H1 (cell line): ENCODE results near the gene SULT2B1. TPM values are rescaled to one million over a fixed set of nuclear protein-coding genes. Genes with fewer than 3 reads are reported as not detected.

Experiments
- CTCF ChIA-PET: fragments of 300-600 bp; sonication (Branson Sonifier 250); formaldehyde crosslinking; loops from one replicate; lab custom pipeline; 2021; ENCODE audit not compliant: partially characterized antibody; lab: Charles Lee
- POLR2A ChIA-PET: fragments of 300-600 bp; sonication (Branson Sonifier 250); formaldehyde crosslinking; loops from one replicate; lab custom pipeline; 2021; ENCODE audit warnings: inconsistent platforms; ENCODE audit not compliant: partially characterized antibody; lab: Charles Lee
- DNase-seq, 2 experiments: peaks; one replicate each; pipeline versions ENCODE4 v3.0.0 to v3.0.0-alpha.2; 2010 to 2022; ENCODE audit warnings: low spot score in 2 of 2, low read depth in 1 of 2, mixed read lengths in 1 of 2
- FAIRE-seq: peaks from 2 replicates; lab custom pipeline; 2011; peaks lifted over from hg19 to GRCh38; lab: Jason Lieb, UNC
- H2AFZ ChIP-seq: 2 replicates; pipeline ENCODE4 v1.8.1; 2012; ENCODE audit warnings: low read length, inconsistent platforms
- H2AK5ac ChIP-seq: 2 replicates; pipeline ENCODE4 v1.6.1; 2013; ENCODE audit warnings: low read depth, low read length
- H2BK120ac ChIP-seq: replicated peaks from 2 replicates; pipeline ENCODE3; 2013; ENCODE audit warnings: low read depth, low read length, inconsistent platforms
- H2BK12ac ChIP-seq: 2 replicates; pipeline ENCODE4 v1.6.1; 2013; ENCODE audit warnings: low read depth, low read length
- H2BK15ac ChIP-seq: 2 replicates; pipeline ENCODE4 v1.6.1; 2013; ENCODE audit warnings: low read length
- H2BK20ac ChIP-seq: 2 replicates; pipeline ENCODE4 v1.6.1; 2013; ENCODE audit warnings: low read length
- H2BK5ac ChIP-seq: 2 replicates; pipeline ENCODE4 v1.6.1; 2013; ENCODE audit warnings: low read depth, low read length
- H3K14ac ChIP-seq: 2 replicates; pipeline ENCODE4 v1.6.1; 2013; ENCODE audit warnings: inconsistent platforms; ENCODE audit not compliant: insufficient read length
- H3K18ac ChIP-seq: 2 replicates; pipeline ENCODE4 v1.6.1; 2013; ENCODE audit warnings: low read length; ENCODE audit errors: extremely low read depth
- H3K23ac ChIP-seq: 2 replicates; pipeline ENCODE4 v1.6.1; 2013; ENCODE audit warnings: inconsistent platforms; ENCODE audit not compliant: insufficient read length
- H3K23me2 ChIP-seq: 2 replicates; pipeline ENCODE4 v1.6.1; 2013; ENCODE audit warnings: low read depth, low read length
- H3K27ac ChIP-seq: 2 replicates; pipeline ENCODE4 v1.6.1; 2011; ENCODE audit warnings: low read depth, low read length, inconsistent platforms
- H3K27me3 ChIP-seq, 4 experiments: replicated peaks in 1 of 4; 1 replicate in 1 of 4; 2 replicates in 3 of 4; pipeline versions ENCODE4 v1.6.1 to v1.8.1; 2011 to 2013; ENCODE audit warnings: low read length in 3 of 4, mild to moderate bottlenecking in 3 of 4, inconsistent platforms in 2 of 4, mixed read lengths in 2 of 4, moderate library complexity in 1 of 4; ENCODE audit not compliant: control insufficient read depth in 3 of 4, insufficient read depth in 3 of 4; ENCODE audit errors: extremely low read depth in 1 of 4
- H3K36me3 ChIP-seq, 4 experiments: 2 replicates each; pipeline versions ENCODE4 v1.6.1 to v1.8.1; 2011 to 2013; ENCODE audit warnings: mild to moderate bottlenecking in 4 of 4, low read length in 3 of 4, moderate library complexity in 2 of 4, control low read depth in 1 of 4, inconsistent platforms in 1 of 4; ENCODE audit not compliant: insufficient read depth in 4 of 4, control insufficient read depth in 2 of 4
- H3K4ac ChIP-seq: replicated peaks from 2 replicates; pipeline ENCODE3; 2013; ENCODE audit warnings: low read length, low read depth, mixed read lengths, inconsistent platforms; ENCODE audit not compliant: insufficient read length
- H3K4me1 ChIP-seq, 4 experiments: replicated peaks in 1 of 4; 1 replicate in 1 of 4; 2 replicates in 3 of 4; pipeline versions ENCODE4 v1.6.1 to v1.8.1; 2011 to 2013; ENCODE audit warnings: low read length in 3 of 4, inconsistent platforms in 2 of 4, mixed read lengths in 1 of 4; ENCODE audit not compliant: insufficient read depth in 4 of 4, control insufficient read depth in 3 of 4
- H3K4me2 ChIP-seq, 2 experiments: 2 replicates each; pipeline versions ENCODE4 v1.6.1 to v1.8.1; 2011 to 2013; ENCODE audit warnings: low read depth in 2 of 2, low read length in 2 of 2, control low read depth in 1 of 2, inconsistent platforms in 1 of 2, mild to moderate bottlenecking in 1 of 2; ENCODE audit not compliant: insufficient read depth in 1 of 2
- H3K4me3 ChIP-seq, 4 experiments: fragments of 200-600, 300-600 bp in 1 of 4; sonication (generic), shearing (Covaris generic), sonication (Bioruptor Twin) in 1 of 4; 2 replicates each; pipeline versions ENCODE4 v1.5.1 to v1.8.1; 2011 to 2016; ENCODE audit warnings: low read length in 4 of 4, low read depth in 3 of 4, control low read depth in 2 of 4, inconsistent platforms in 2 of 4, mild to moderate bottlenecking in 2 of 4, mixed read lengths in 1 of 4, moderate library complexity in 1 of 4; ENCODE audit not compliant: insufficient read depth in 2 of 4; ENCODE audit errors: extremely low read depth in 1 of 4
- H3K56ac ChIP-seq: replicated peaks from 2 replicates; pipeline ENCODE3; 2013; ENCODE audit warnings: low read depth, mild to moderate bottlenecking, mixed read lengths, low read length, inconsistent platforms; ENCODE audit not compliant: insufficient read length
- H3K79me1 ChIP-seq: 2 replicates; pipeline ENCODE4 v1.6.1; 2013; ENCODE audit warnings: low read depth, low read length, control low read depth
- H3K79me2 ChIP-seq, 2 experiments: 2 replicates each; pipeline versions ENCODE4 v1.6.1 to v1.8.1; 2012 to 2013; ENCODE audit warnings: low read length in 2 of 2, mild to moderate bottlenecking in 2 of 2, inconsistent platforms in 1 of 2; ENCODE audit not compliant: insufficient read depth in 2 of 2, control insufficient read depth in 1 of 2
- H3K9ac ChIP-seq, 4 experiments: replicated peaks in 1 of 4; 1 replicate in 1 of 4; 2 replicates in 3 of 4; pipeline versions ENCODE4 v1.6.1 to v1.8.1; 2011 to 2013; ENCODE audit warnings: low read depth in 3 of 4, low read length in 3 of 4, control low read depth in 2 of 4, mild to moderate bottlenecking in 2 of 4, moderate library complexity in 2 of 4, inconsistent platforms in 1 of 4; ENCODE audit errors: extremely low read depth in 1 of 4
- H3K9me3 ChIP-seq, 2 experiments: 2 replicates each; pipeline versions ENCODE4 v1.6.1 to v1.8.1; 2012 to 2013; ENCODE audit warnings: mild to moderate bottlenecking in 2 of 2, moderate library complexity in 2 of 2, control low read depth in 1 of 2, inconsistent platforms in 1 of 2, low read depth in 1 of 2, low read length in 1 of 2, mixed read lengths in 1 of 2; ENCODE audit not compliant: insufficient read depth in 2 of 2
- H4K20me1 ChIP-seq, 2 experiments: replicated peaks in 1 of 2; 2 replicates each; pipeline versions ENCODE3 to v1.8.1; 2011 to 2013; ENCODE audit warnings: inconsistent platforms in 2 of 2, low read length in 2 of 2, mild to moderate bottlenecking in 1 of 2; ENCODE audit not compliant: insufficient read depth in 2 of 2, control insufficient read depth in 1 of 2
- H4K5ac ChIP-seq: 2 replicates; pipeline ENCODE4 v1.6.1; 2013; ENCODE audit warnings: low read length, low read depth, mixed read lengths, inconsistent platforms; ENCODE audit not compliant: insufficient read length
- H4K8ac ChIP-seq: 2 replicates; pipeline ENCODE4 v1.8.0; 2013; ENCODE audit warnings: mild to moderate bottlenecking, moderate library complexity, low read length, inconsistent platforms; ENCODE audit not compliant: insufficient read depth; ENCODE audit errors: extremely low read depth
- H4K91ac ChIP-seq: replicated peaks from 2 replicates; pipeline ENCODE3; 2013; ENCODE audit warnings: low read length, mixed read lengths, inconsistent platforms; ENCODE audit not compliant: insufficient read length
- GABPA ChIP-seq: IDR thresholded peaks from 2 replicates; pipeline ENCODE4 v1.6.1; 2011; ENCODE audit warnings: mild to moderate bottlenecking, low read length, moderate library complexity, borderline replicate concordance; ENCODE audit not compliant: insufficient read depth
- KDM4A ChIP-seq: IDR thresholded peaks from one replicate; pipeline ENCODE4 v1.7.1; 2012; ENCODE audit warnings: low read depth, mild to moderate bottlenecking, moderate library complexity, low read length, inconsistent platforms; ENCODE audit not compliant: severe bottlenecking
- PHF8 ChIP-seq: fragments of 200-600 bp; sonication (generic); conservative IDR thresholded peaks from 2 replicates; pipeline ENCODE4 v1.7.1; 2012; ENCODE audit warnings: low read depth, mild to moderate bottlenecking, inconsistent platforms, low read length, moderate library complexity
- POLR2AphosphoS5 ChIP-seq: IDR thresholded peaks from 2 replicates; pipeline ENCODE4 v1.6.1; 2011; ENCODE audit warnings: low read depth, low read length
- SP2 ChIP-seq: IDR thresholded peaks from 2 replicates; pipeline ENCODE4 v1.6.1; 2012; ENCODE audit warnings: mild to moderate bottlenecking, low read length, inconsistent platforms
- TAF7 ChIP-seq: optimal IDR thresholded peaks from 2 replicates; pipeline ENCODE3; 2011; ENCODE audit warnings: low read depth, mild to moderate bottlenecking, inconsistent platforms, low read length, moderate library complexity, borderline replicate concordance
- WGBS, 2 experiments: shearing (Covaris generic) in 1 of 2; methylation state at CpG; one replicate each; pipeline versions ENCODE4 v1.1.6 to v1.1.7; 2013 to 2015; ENCODE audit warnings: low lambda C conversion rate in 2 of 2, mixed read lengths in 2 of 2, inconsistent platforms in 1 of 2, low coverage in 1 of 2, missing lambda C conversion rate in 1 of 2; ENCODE audit not compliant: insufficient replicate concordance in 2 of 2, insufficient coverage in 1 of 2, insufficient read length in 1 of 2; ENCODE audit errors: extremely low coverage in 1 of 2, missing lambda C conversion rate in 1 of 2; 5-methylcytosine and 5-hydroxymethylcytosine counted together
- polyA plus RNA-seq, 7 experiments: library from polyadenylated mRNA; depleted of rRNA in 3 of 7; stranded (reverse) in 5 of 7; unstranded in 2 of 7; fragments of >200 nt in 5 of 7; fragments of 200-250 nt in 2 of 7; gene quantifications; 1 replicate in 5 of 7; 2 replicates in 1 of 7; 4 replicates in 1 of 7; pipeline versions ENCODE4 v1.2.1 to v1.2.3, GENCODE V29; 2011 to 2013; ENCODE audit warnings: missing spikeins in 2 of 7, mixed read lengths in 2 of 7
- total RNA-seq: library from RNA; stranded (reverse); fragmentation: NEBNext Ultra II Directional; extraction: Animal tissue kit (Norgen Biotek cat#: 25700); gene quantifications from 2 replicates; pipeline ENCODE4 v1.2.1, GENCODE V29; 2021

The SULT2B1 gene
- total and polyA plus RNA-seq, 2 of the 8 experiments (the other 6 are each of a cell fraction or from before 2014, with no cell fraction given): 1.5 to 2.6 TPM

GRCh38 chr19:48530770-48531169, 21.2 kb upstream of the SULT2B1 start:
- FAIRE-seq (no peak), DNase-seq (no peak)
- WGBS, 2 experiments: 96% methylated on average over 6 of the region's 6 CpGs; no CpG with 5 or more reads in 1 of the 2 experiments
- ChIA-PET POLR2A (interaction anchor here (1.6 kb wide), 1 partner anchor 17 kb away, joined by 3 read pairs; no protein-coding TSS in a partner anchor), CTCF (interaction anchor here (1.0 to 1.3 kb wide), 4 partner anchors 15 to 824 kb away, joined by 3 to 4 read pairs (median 3); no protein-coding TSS in a partner anchor)
- no peak overlapping the region for H2AFZ ChIP-seq
- no peak overlapping the region for H3K14ac ChIP-seq
- H4K91ac ChIP-seq: no peak overlapping the region
- H3K36me3 ChIP-seq: no peaks in the 10 kb centered on the region
- no peak overlapping the region for H3K27ac ChIP-seq
- no peak overlapping the region for H3K18ac ChIP-seq
- no peak overlapping the region for H3K4me2 ChIP-seq
- no peaks in the 10 kb centered on the region for H3K79me2 ChIP-seq
- no peak overlapping the region for H2BK5ac ChIP-seq
- H3K23ac ChIP-seq: no peak overlapping the region
- no peaks in the 10 kb centered on the region for H3K79me1 ChIP-seq
- no peak overlapping the region for H2BK12ac ChIP-seq
- H3K9ac ChIP-seq: no peak overlapping the region
- H3K23me2 ChIP-seq: no peaks in the 10 kb centered on the region
- H3K4me3 ChIP-seq: no peak overlapping the region
- no peaks in the 10 kb centered on the region for H3K27me3 ChIP-seq
- no peak overlapping the region for H2BK120ac ChIP-seq
- H4K5ac ChIP-seq: no peak overlapping the region
- H3K9me3 ChIP-seq: peaks cover 7% of the 10 kb centered on the region in 2 experiments; a peak in 2 of 4 replicates
- H3K56ac ChIP-seq: no peak overlapping the region
- H3K4me1 ChIP-seq: 0 out of 7 replicates have a peak, but pooled peaks cover 0 to 2% (median 0%) of the 10 kb centered on the region in 4 experiments
- H2AK5ac ChIP-seq: no peak overlapping the region
- no peak for TF ChIP-seq POLR2AphosphoS5
- TF ChIP-seq GABPA: no peak
- TF ChIP-seq KDM4A: no peak
- no peak for TF ChIP-seq PHF8
- TF ChIP-seq SP2: no peak
- no peak for TF ChIP-seq TAF7
- no peak overlapping the region for H2BK15ac ChIP-seq
- no peak overlapping the region for H2BK20ac ChIP-seq
- H4K8ac ChIP-seq: no peak overlapping the region
- H3K4ac ChIP-seq: no peak overlapping the region
- H4K20me1 ChIP-seq: no peaks in the 10 kb centered on the region
